Endothelial cell of umbilical vein (primary cell): ENCODE measurements around the gene FGF5. TPM values are rescaled to one million over a fixed set of nuclear protein-coding genes. Genes with fewer than 3 reads are reported as not detected.

Experiments
- BruUV-seq: library from RNA; stranded (reverse); fragments of 400-500 nt; replicated peaks from 2 replicates; lab custom pipeline; 2021; lab: Mats Ljungman, UMichigan
- CTCF ChIA-PET: fragments of 300-600, 350-600 bp; sonication (Branson Sonifier 250); formaldehyde crosslinking; loops from one replicate; lab custom pipeline; 2021; ENCODE audit warnings: antibody characterized with exemption, inconsistent platforms; lab: Charles Lee
- POLR2A ChIA-PET: fragments of 300-600, 350-600 bp; sonication (Branson Sonifier 250); formaldehyde crosslinking; loops from one replicate; lab custom pipeline; 2021; ENCODE audit warnings: antibody characterized with exemption, inconsistent platforms; lab: Charles Lee
- DNase-seq: peaks from one replicate; pipeline ENCODE4 v3.0.0-alpha.2; 2011; ENCODE audit warnings: low read depth, low spot score
- FAIRE-seq: peaks from 2 replicates; lab custom pipeline; 2011; peaks lifted over from hg19 to GRCh38; lab: Jason Lieb, UNC
- H2AFZ ChIP-seq: 2 replicates; pipeline ENCODE4 v1.6.0; 2012; ENCODE audit warnings: low read depth, low read length, control low read depth, inconsistent platforms
- H3K27ac ChIP-seq: 2 replicates; pipeline ENCODE4 v1.5.1; 2011; ENCODE audit warnings: low read depth, mild to moderate bottlenecking, control low read depth, low read length, moderate library complexity; ENCODE audit not compliant: insufficient read depth
- H3K27me3 ChIP-seq, 2 experiments: 2 replicates each; pipeline versions ENCODE4 v1.6.0 to v1.6.1; 2011; ENCODE audit warnings: low read length in 2 of 2, mixed read lengths in 1 of 2; ENCODE audit not compliant: control insufficient read depth in 2 of 2, insufficient read depth in 2 of 2
- H3K36me3 ChIP-seq, 2 experiments: 2 replicates in 1 of 2; 3 replicates in 1 of 2; pipeline ENCODE4 v1.5.1; 2011; ENCODE audit warnings: low read length in 2 of 2, mild to moderate bottlenecking in 1 of 2, moderate library complexity in 1 of 2; ENCODE audit not compliant: control insufficient read depth in 2 of 2, insufficient read depth in 2 of 2; ENCODE audit errors: extremely low read depth in 1 of 2
- H3K4me1 ChIP-seq: 3 replicates; pipeline ENCODE4 v1.5.1; 2011; ENCODE audit warnings: mild to moderate bottlenecking, low read length; ENCODE audit not compliant: control insufficient read depth, insufficient read depth; ENCODE audit errors: extremely low read depth
- H3K4me2 ChIP-seq: 2 replicates; pipeline ENCODE4 v1.6.1; 2011; ENCODE audit warnings: low read length, control low read depth, mixed read lengths; ENCODE audit not compliant: insufficient read depth
- H3K4me3 ChIP-seq, 3 experiments: fragments of 200-600 bp in 1 of 3; sonication (generic), shearing (Covaris generic) in 1 of 3; replicated peaks in 1 of 3; 2 replicates each; pipeline ENCODE4 v1.5.1; 2011 to 2016; ENCODE audit warnings: control low read depth in 3 of 3, low read length in 3 of 3, mild to moderate bottlenecking in 2 of 3, inconsistent platforms in 1 of 3, low read depth in 1 of 3, moderate library complexity in 1 of 3; ENCODE audit not compliant: insufficient read depth in 1 of 3
- H3K79me2 ChIP-seq: 2 replicates; pipeline ENCODE4 v1.6.0; 2012; ENCODE audit warnings: low read length, inconsistent platforms; ENCODE audit not compliant: control insufficient read depth, insufficient read depth
- H3K9ac ChIP-seq: replicated peaks from 2 replicates; pipeline ENCODE3; 2011; ENCODE audit warnings: low read length, control low read depth; ENCODE audit not compliant: insufficient read depth; ENCODE audit errors: extremely low read depth
- H3K9me1 ChIP-seq: replicated peaks from 3 replicates; pipeline ENCODE4 v1.6.0; 2011; ENCODE audit warnings: mild to moderate bottlenecking, low read length; ENCODE audit not compliant: control insufficient read depth, insufficient read depth; ENCODE audit errors: extremely low read depth
- H3K9me3 ChIP-seq: replicated peaks from 2 replicates; pipeline ENCODE4 v1.5.1; 2012; ENCODE audit warnings: low read length, inconsistent platforms; ENCODE audit not compliant: control insufficient read depth, insufficient read depth
- H4K20me1 ChIP-seq: replicated peaks from 2 replicates; pipeline ENCODE3; 2011; ENCODE audit warnings: mild to moderate bottlenecking, low read length; ENCODE audit not compliant: control insufficient read depth, insufficient read depth; ENCODE audit errors: extremely low read depth
- CTCF ChIP-seq, 2 donors: IDR thresholded peaks; 1 replicate in 1 of 2; 2 replicates in 1 of 2; pipeline ENCODE4 v1.5.1; 2011; ENCODE audit warnings: low read length in 2 of 2, mild to moderate bottlenecking in 2 of 2, moderate library complexity in 2 of 2, control low read depth in 1 of 2, inconsistent platforms in 1 of 2, low read depth in 1 of 2; ENCODE audit not compliant: insufficient read depth in 1 of 2; ENCODE audit errors: extremely low read depth in 1 of 2
- EZH2 ChIP-seq: IDR thresholded peaks from 2 replicates; pipeline ENCODE4 v1.6.1; 2012; ENCODE audit warnings: borderline replicate concordance, low read depth, mild to moderate bottlenecking, moderate library complexity, low read length, inconsistent platforms; ENCODE audit not compliant: severe bottlenecking
- FOS ChIP-seq: IDR thresholded peaks from 2 replicates; pipeline ENCODE4 v1.6.1; 2011; ENCODE audit warnings: mild to moderate bottlenecking, low read length, moderate library complexity, borderline replicate concordance; ENCODE audit not compliant: insufficient read depth
- GATA2 ChIP-seq: IDR thresholded peaks from 2 replicates; pipeline ENCODE4 v1.7.0; 2011; ENCODE audit warnings: low read depth, mild to moderate bottlenecking, moderate library complexity, mixed read lengths, low read length; ENCODE audit not compliant: insufficient read length, insufficient read depth
- JUN ChIP-seq: IDR thresholded peaks from 2 replicates; pipeline ENCODE4 v1.6.1; 2011; ENCODE audit warnings: borderline replicate concordance, low read depth; ENCODE audit not compliant: insufficient read length, insufficient read depth
- MAX ChIP-seq: IDR thresholded peaks from 2 replicates; pipeline ENCODE4 v1.6.1; 2011; ENCODE audit not compliant: insufficient read depth, insufficient read length
- MYC ChIP-seq: IDR thresholded peaks from one replicate; pipeline ENCODE4 v1.6.1; 2011; ENCODE audit warnings: mild to moderate bottlenecking, low read depth, low read length
- POLR2A ChIP-seq: IDR thresholded peaks from 2 replicates; pipeline ENCODE4 v1.6.1; 2012; ENCODE audit warnings: low read depth, mild to moderate bottlenecking, control low read depth, low read length
- POLR2AphosphoS5 ChIP-seq: IDR thresholded peaks from 2 replicates; pipeline ENCODE4 v1.6.1; 2012; ENCODE audit warnings: low read depth, mild to moderate bottlenecking, control low read depth, low read length, moderate library complexity; ENCODE audit not compliant: insufficient read depth
- dilution Hi-C: fragments of 300-500 bp; cut with MboI; formaldehyde crosslinking; loops from one replicate; pipeline ENCODE4 v1.15.0; 2019; ENCODE audit warnings: low sequenced_read_pairs; ENCODE audit not compliant: extremely low pct_ligation_motif_present
- intact Hi-C: fragments of 100-400 bp; cut with micrococcal nuclease; formaldehyde crosslinking; loops from one replicate; pipeline ENCODE4 v1.10.0; 2022
- polyA plus RNA-seq, 4 experiments: library from polyadenylated mRNA; depleted of rRNA in 3 of 4; stranded (reverse) in 3 of 4; unstranded in 1 of 4; fragments of >200 nt; gene quantifications; 2 replicates each; pipeline versions ENCODE4 v1.2.1 to v1.2.3, GENCODE V29; 2011 to 2012; ENCODE audit warnings: missing spikeins in 1 of 4
- total RNA-seq: library from RNA; stranded (reverse); gene quantifications from 2 replicates; pipeline ENCODE4 v1.2.3, GENCODE V29; 2021

FGF5 gene
- total and polyA plus RNA-seq, 2 donors (not counting 3 experiments of a cell fraction or from before 2014, with no cell fraction given): 0.13 to 0.73 TPM

- no peaks in the 10 kb centered on the region for H4K20me1 ChIP-seq
- no peak overlapping the region for H3K27ac ChIP-seq
- no peak overlapping the region for H3K4me3 ChIP-seq
- no TSS peak for BruUV-seq
- no peak overlapping the region for H3K9ac ChIP-seq
- H3K9me1 ChIP-seq: no peaks in the 10 kb centered on the region
- no peak for TF ChIP-seq CTCF (IDR thresholded peaks at IDR 0.05; ENCODE audit: extremely low read depth in 1 of 2, insufficient read depth in 1 of 2, low read depth in 1 of 2, low read length in 2 of 2)
- TF ChIP-seq POLR2A: no peak
- TF ChIP-seq JUN: no peak
- TF ChIP-seq FOS: no peak
- TF ChIP-seq MAX: no peak
- no peak for TF ChIP-seq POLR2AphosphoS5
- TF ChIP-seq GATA2: no peak
- TF ChIP-seq MYC: no peak
- no peak for TF ChIP-seq EZH2
- H3K36me3 ChIP-seq: no peaks in the 10 kb centered on the region
- no peak overlapping the region for H2AFZ ChIP-seq
- intact Hi-C loops: no loop called here
- no peaks in the 10 kb centered on the region for H3K79me2 ChIP-seq
- DNase-seq (no peak), FAIRE-seq (no peak)
- H3K4me1 ChIP-seq: peaks cover under 1% of the 10 kb centered on the region
- H3K4me2 ChIP-seq: no peak overlapping the region
- peaks cover 6 to 7% of the 10 kb centered on the region in 2 experiments for H3K27me3 ChIP-seq
- no peaks in the 10 kb centered on the region for H3K9me3 ChIP-seq
- dilution Hi-C loops: no loop called here
- CTCF ChIA-PET: interaction anchor here (1.0 to 2.4 kb wide), 3 partner anchors 9 to 13 kb away, joined by 3 to 6 read pairs (median 4); no protein-coding TSS in a partner anchor
- POLR2A ChIA-PET: no interaction called here
Observed at GRCh38 chr4:80229128-80229527, 37.3 kb upstream of the FGF5 start.
